ENCODE data around the gene ABLIM2. TPM values are rescaled to one million over a fixed set of nuclear protein-coding genes. Genes with fewer than 3 reads are reported as not detected.

The ABLIM2 gene
- total RNA-seq, 1 experiment from 2014 or later: 6.1 TPM

- Histone ChIP-seq H3K27me3 (ENCODE audit: insufficient read depth, low read length) (no peaks in the 10 kb centered on the region), H3K9me2 (ENCODE audit: insufficient read depth) (no peaks in the 10 kb centered on the region), H3K9me3 (ENCODE audit: control insufficient read depth in 1 of 2, insufficient read depth in 1 of 2, low read depth in 1 of 2, low read length in 2 of 2) (no peaks in the 10 kb centered on the region), H3K4me3 (replicated peaks in 1 of 2; ENCODE audit: low read depth in 1 of 2, low read length in 2 of 2) (no peak overlapping the region), H3K4me1 (ENCODE audit: control insufficient read depth in 1 of 2, insufficient read depth in 2 of 2, low read length in 2 of 2) (no peaks in the 10 kb centered on the region), H3K4me2 (ENCODE audit: low read length) (no peak overlapping the region), H3K36me3 (ENCODE audit: control insufficient read depth in 1 of 2, insufficient read depth in 2 of 2, low read length in 2 of 2) (no peaks in the 10 kb centered on the region), H4K20me1 (ENCODE audit: insufficient read depth) (no peaks in the 10 kb centered on the region), H3K79me2 (ENCODE audit: insufficient read depth, low read length) (no peaks in the 10 kb centered on the region), H3K9ac (ENCODE audit: low read length) (no peak overlapping the region), H3K27ac (ENCODE audit: low read depth, low read length) (no peak overlapping the region), H2AFZ (ENCODE audit: low read depth, low read length, poor library complexity, severe bottlenecking) (no peak overlapping the region)
- BruUV-seq (replicated peaks): no TSS peak
- POLR2A ChIA-PET: no interaction called here
- RAD21 ChIA-PET (ENCODE audit: low non-redundant PET in 1 of 2, low total read pairs in 2 of 2, uncharacterized antibody in 2 of 2, unreplicated experiment in 2 of 2): interaction anchor here (0.5 to 1.6 kb wide), 5 partner anchors 48 to 836 kb away, joined by 3 to 8 read pairs (median 3); partner anchors contain the start of gene AFAP1 (in 1 of the 2)
- ATAC-seq (peak; percentile 95), DNase-seq (ENCODE audit: low read depth, low spot score) (peak; percentile 65)
- intact Hi-C loops (cut with micrococcal nuclease): loop anchor here (1.0 to 2.0 kb wide), 2 partner anchors 183 to 227 kb away; no protein-coding TSS in a partner anchor
- TF ChIP-seq SIN3A (IDR thresholded peaks at IDR 0.05; ENCODE audit: low read depth) (no peak), JUND (IDR thresholded peaks at IDR 0.05) (no peak), RAD21 (IDR thresholded peaks at IDR 0.05; ENCODE audit: low read depth) (peak; percentile 98)
- TF ChIP-seq, protein P1, sequence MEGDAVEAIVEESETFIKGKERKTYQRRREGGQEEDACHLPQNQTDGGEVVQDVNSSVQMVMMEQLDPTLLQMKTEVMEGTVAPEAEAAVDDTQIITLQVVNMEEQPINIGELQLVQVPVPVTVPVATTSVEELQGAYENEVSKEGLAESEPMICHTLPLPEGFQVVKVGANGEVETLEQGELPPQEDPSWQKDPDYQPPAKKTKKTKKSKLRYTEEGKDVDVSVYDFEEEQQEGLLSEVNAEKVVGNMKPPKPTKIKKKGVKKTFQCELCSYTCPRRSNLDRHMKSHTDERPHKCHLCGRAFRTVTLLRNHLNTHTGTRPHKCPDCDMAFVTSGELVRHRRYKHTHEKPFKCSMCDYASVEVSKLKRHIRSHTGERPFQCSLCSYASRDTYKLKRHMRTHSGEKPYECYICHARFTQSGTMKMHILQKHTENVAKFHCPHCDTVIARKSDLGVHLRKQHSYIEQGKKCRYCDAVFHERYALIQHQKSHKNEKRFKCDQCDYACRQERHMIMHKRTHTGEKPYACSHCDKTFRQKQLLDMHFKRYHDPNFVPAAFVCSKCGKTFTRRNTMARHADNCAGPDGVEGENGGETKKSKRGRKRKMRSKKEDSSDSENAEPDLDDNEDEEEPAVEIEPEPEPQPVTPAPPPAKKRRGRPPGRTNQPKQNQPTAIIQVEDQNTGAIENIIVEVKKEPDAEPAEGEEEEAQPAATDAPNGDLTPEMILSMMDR (IDR thresholded peaks at IDR 0.05 in 2 of 3, conservative IDR thresholded peaks at IDR 0.05 in 1 of 3; ENCODE audit: borderline replicate concordance in 1 of 3, insufficient read depth in 1 of 3, low read depth in 2 of 3, low read length in 2 of 3): peak; percentile 85 to 90 (median 87)
- TF ChIP-seq, protein P2, sequence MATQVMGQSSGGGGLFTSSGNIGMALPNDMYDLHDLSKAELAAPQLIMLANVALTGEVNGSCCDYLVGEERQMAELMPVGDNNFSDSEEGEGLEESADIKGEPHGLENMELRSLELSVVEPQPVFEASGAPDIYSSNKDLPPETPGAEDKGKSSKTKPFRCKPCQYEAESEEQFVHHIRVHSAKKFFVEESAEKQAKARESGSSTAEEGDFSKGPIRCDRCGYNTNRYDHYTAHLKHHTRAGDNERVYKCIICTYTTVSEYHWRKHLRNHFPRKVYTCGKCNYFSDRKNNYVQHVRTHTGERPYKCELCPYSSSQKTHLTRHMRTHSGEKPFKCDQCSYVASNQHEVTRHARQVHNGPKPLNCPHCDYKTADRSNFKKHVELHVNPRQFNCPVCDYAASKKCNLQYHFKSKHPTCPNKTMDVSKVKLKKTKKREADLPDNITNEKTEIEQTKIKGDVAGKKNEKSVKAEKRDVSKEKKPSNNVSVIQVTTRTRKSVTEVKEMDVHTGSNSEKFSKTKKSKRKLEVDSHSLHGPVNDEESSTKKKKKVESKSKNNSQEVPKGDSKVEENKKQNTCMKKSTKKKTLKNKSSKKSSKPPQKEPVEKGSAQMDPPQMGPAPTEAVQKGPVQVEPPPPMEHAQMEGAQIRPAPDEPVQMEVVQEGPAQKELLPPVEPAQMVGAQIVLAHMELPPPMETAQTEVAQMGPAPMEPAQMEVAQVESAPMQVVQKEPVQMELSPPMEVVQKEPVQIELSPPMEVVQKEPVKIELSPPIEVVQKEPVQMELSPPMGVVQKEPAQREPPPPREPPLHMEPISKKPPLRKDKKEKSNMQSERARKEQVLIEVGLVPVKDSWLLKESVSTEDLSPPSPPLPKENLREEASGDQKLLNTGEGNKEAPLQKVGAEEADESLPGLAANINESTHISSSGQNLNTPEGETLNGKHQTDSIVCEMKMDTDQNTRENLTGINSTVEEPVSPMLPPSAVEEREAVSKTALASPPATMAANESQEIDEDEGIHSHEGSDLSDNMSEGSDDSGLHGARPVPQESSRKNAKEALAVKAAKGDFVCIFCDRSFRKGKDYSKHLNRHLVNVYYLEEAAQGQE (IDR thresholded peaks at IDR 0.05; ENCODE audit: low read depth): no peak
- CTCF ChIA-PET: interaction anchor here (0.9 to 6.8 kb wide), 7 partner anchors 9 to 424 kb away, joined by 3 to 82 read pairs (median 5); no protein-coding TSS in a partner anchor
These were observed 171.2 kb downstream of the ABLIM2 start for GRCh38 chr4:7987148-7987989.
